HG02943 (cell line): Measurements from ENCODE around the gene HEG1.

Source experiments
- ATAC-seq: cut with Tn5 transposase; IDR thresholded peaks from one replicate; pipeline ENCODE4 v1.9.1; 2021; ENCODE audit warnings: mild to moderate bottlenecking, low read depth, moderate library complexity; ENCODE audit not compliant: unreplicated experiment

HEG1 gene

DNA sequence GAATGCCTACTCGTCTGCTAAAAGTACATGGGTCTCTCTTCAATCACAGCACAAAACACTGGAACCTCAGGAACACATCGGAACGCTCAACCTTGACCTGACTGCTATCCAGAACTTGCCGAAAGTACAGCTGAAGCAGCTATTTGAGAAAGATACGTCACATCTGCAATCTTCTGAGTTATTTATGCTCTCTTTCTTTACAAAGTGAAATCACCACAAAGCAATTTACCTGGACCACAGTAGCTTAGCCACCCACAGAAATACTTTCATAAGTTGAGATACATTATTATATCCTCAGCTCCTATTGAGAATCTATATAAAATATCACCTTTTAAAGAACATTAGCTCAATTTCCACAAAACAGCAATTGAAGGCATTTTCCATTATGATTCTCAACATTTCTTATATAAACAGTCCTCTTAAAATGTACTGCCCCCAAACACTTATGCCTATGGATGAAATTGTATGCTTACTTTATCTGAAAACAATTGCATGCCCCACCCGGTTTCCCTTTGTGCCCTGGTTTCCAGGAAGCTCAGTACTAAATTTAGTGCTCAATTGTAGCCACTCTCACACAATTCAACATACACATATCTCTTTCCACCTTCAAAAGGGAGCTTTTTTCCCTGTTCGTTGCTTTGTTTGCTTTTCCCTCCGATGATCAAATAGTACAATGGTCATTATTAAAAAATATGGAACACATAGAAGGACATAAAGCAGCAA, 31.8 kb downstream of the HEG1 start:
- no peak for ATAC-seq

DNA sequence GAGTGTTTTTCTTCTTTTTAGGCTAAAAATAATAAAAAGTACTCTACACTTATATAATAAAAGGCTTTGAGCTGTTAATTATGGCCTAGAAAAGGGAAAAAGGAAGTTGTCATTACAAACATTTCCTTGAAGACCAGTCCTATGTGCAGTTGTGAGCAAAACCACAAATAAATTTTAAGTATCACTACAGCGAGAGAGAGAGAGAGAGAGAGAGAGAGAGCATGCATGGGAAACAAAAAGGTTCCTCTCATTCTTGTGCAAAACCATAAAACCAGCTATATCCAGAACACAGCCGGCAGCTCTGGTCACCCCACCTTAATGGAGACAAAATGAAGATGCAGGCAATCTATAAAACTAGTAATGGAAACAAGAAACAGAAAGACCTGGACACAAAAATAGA, 33.6 kb downstream of the HEG1 start:
- no peak for ATAC-seq

DNA sequence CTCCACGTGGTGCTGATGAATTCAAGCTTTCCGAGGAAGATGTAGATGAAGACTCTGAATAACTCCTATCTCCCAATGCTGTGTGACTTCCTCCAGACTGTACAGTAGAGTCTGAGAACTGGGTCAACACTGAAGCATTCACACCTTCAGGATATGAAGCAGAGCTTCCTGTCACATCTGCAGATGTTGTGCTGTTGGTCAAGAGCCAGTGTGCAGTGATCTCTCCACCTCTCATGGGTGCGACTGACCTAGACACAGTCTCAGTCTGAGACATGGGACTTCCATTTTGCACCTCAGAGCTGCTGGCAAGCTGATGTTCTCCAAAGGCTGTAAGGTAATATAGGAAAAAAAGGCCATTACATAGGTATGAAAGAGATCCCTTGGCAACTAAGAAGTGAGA, 36.5 kb downstream of the HEG1 start:
- ATAC-seq: no peak

- no peak for ATAC-seq
Measured at GRCh38 chr3:125017406-125017805, 38.4 kb downstream of the HEG1 start.

DNA sequence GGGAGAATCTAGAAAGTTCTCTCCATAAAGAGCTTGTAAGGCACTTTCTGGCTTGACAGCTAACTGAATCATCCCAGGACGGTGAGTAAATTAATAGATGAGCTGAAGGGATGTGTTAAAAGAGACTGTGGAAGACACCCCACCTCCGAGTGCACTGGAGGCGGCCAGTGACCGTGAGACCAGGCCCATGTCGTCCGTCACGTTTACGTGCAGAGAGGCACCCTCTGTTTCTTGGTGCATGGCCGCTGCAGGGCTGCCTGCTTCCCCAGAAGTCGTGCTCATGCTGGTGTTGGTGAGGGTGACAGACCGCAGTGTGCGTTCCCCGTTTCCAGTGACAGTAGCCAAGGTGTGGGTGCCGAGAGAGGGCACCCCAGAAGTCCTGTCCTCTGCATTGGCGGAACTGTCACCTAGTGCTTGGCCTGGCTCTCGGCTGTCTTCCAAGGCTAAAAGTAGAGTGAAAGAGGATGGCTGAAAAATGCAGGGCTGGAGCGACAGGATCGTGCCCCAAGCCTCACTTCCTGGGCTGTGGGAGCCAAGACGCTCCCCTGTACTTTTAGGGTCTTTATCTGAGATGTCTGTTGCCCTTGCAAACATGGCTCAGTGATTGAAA, 41.1 kb downstream of the HEG1 start:
- no peak for ATAC-seq

DNA sequence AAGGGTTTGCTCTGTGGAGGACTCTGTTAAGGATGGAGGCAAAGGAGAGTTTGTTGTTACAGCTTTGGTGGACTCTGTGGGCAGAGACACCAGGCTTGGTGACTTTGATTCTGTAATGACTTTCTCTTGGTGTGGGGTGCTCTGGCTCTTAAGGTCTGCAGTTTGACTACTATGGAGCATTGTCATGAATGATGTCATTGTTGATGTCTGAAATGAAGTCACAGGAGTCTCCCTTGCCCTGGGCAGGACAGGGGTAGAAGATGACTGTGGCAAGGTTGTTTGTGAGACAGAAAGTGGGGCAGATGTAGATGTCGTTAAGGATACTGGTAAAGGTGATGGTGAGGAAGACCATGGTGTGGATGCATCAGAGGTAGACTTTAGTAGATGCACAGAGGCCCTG, 42.7 kb downstream of the HEG1 start:
- ATAC-seq: no peak

DNA sequence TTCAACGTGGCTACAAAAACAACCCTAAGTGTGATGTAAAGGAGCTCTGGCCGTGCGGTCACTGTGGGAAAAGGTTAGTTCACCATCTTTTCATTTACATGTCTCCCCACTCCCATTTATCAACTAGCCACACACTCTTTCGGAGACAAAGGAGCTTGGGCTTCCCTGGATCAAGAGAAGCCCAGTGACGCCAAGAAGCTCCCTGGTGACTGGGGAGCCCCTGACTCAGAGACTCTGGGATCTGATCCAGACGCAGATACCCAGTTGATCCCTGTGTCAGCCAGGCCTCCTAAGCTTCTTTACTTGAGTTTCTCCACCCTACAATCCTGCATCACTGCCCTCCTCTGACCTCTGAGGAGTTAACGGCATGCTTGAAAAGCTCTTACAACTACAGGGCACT, 43.9 kb downstream of the HEG1 start:
- ATAC-seq: no peak

- ATAC-seq: no peak
Measured at GRCh38 chr3:125010393-125010792, 45.4 kb downstream of the HEG1 start.

- ATAC-seq: no peak
Measured at GRCh38 chr3:125008766-125009165, 47.0 kb downstream of the HEG1 start.

GRCh38 chr3:125006291-125006731, 49.5 kb downstream of the HEG1 start:
- no peak for ATAC-seq

DNA sequence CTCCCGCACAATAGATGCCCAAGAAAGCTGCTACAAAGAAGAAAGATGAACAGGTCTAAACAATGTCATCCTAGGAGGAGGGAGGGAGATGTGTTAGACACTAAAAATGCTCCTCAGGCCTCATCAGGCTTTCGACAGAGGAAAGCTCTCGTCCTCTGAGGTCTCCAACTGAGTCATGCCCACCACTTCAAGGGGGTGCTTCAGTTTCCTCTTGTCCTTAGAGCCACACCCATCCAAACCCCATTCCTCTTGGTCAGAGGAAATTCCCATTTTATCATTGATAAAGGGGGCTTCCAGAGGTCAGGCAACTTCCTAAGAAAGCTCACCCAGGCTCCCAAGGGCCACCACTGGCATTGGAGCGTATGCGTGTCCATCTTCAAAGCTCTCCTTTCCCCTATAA, 50.1 kb downstream of the HEG1 start:
- ATAC-seq: no peak

- ATAC-seq: no peak
Measured at GRCh38 chr3:125005222-125005621, 50.6 kb downstream of the HEG1 start.

DNA sequence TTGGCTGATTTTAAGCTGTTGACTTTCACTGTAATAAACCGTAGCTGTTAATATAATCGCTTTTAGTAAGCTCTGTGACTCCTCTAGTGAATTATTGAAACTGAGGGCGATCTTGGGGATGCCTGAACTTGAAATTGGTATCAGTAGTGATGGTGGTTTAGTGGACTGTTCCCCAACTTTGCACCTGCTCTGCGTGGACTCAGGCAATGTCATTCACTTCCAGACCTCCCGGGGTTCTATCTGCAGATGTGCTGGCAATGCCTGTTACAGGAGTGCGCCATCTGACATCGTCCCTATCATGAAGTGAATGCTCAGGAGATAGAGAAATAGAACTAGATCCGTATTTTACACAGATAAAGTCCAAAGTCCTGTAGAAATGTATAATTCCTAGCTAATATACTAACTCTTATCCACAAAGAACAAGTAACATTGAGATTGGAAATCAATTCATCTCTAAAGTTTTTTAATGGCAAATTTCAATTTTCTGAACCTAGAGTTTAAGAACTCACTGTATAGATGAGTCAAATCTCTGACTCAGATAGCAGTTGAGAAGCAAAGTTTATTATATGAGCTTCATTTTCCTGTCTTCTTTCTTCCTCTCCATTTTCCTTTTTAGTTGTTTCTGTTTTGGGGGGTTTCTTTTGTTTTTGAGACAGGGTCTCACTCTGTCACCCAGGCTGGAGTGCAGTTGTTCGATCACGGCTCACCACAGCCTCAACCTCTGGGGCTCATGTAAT, 51.8 kb downstream of the HEG1 start:
- ATAC-seq: no peak

DNA sequence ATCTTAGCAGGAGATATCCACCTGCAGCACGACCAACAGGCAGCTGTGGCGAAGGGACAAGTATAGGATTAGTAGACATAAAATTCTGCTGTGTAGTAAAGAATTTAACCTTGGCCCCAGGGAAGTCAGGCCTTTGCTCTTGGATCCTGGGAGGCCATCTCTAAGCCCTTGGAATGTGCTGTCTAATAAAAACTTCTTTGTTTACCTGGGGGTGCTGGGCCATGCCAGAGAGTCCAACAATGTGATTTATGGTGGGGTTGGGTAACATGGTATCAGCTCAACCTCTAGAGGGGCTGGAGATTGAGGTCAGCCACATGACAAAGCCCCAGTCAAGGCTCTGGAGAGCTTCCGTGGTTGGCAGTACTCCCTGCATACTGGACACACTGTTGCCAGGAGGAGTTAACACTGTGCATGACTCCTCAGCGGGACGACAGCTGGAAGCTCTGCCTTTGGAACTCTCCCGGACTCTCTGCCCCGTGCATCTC, 52.4 kb downstream of the HEG1 start:
- no peak for ATAC-seq

DNA sequence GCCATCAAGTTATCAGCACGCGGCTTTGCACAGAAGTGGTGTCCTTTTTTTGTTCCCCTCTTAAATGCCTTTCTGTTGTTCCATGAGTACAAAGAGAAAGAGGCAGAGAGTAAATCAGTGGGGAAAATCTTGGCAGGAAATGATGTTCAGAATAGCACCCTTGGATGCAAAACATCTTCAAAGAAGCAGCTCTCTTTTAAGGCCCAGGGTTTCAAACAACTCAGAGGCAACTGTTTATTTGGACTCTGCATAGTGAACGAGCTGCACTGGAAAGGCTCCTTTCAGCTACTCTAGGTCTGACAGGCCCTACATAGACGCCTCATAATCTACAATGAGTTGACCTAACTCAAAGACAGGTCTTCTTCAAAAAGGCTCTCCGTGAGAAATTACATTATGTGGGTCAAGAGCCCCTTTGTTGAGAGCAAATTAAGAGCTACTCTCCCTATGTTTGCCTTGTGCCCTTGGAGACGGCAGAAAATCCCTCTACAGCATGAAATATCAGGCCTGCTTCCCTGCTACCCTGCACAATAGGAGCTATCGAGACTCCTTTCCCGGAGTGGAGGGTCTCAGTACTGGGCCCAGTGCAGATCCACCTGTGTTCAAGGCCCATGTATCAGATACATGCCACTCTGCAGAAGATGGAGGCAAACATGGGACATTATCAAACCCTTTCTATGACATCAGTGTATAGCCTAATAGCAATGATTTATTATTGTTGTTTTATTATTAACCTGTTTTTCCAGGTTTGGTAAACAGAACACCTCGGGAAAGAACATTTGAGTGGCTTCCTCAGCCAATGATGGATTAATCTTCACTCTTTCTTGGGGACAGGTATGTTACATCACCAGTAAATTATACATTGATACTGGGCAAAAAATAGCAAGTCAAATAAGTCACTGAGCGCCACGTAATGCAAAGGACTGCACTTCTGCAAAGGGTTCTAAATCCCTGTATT, 53.1 kb downstream of the HEG1 start:
- no peak for ATAC-seq

- ATAC-seq: no peak
Measured at GRCh38 chr3:125001557-125002413, 54.0 kb downstream of the HEG1 start.

- no peak for ATAC-seq
Measured at GRCh38 chr3:125000661-125001060, 55.1 kb downstream of the HEG1 start.

- ATAC-seq: no peak
Measured at GRCh38 chr3:124999897-125000435, 55.8 kb downstream of the HEG1 start.

- ATAC-seq: no peak
Measured at GRCh38 chr3:124999317-124999716, 56.5 kb downstream of the HEG1 start.
